ENCODE results near the gene SHMT2. TPM values are rescaled to one million over a fixed set of nuclear protein-coding genes. Genes with fewer than 3 reads are reported as not detected.

SHMT2 gene
- total and polyA plus RNA-seq, 2 donors (not counting 1 experiment from before 2014, with no cell fraction given): 154 to 380 TPM

DNA sequence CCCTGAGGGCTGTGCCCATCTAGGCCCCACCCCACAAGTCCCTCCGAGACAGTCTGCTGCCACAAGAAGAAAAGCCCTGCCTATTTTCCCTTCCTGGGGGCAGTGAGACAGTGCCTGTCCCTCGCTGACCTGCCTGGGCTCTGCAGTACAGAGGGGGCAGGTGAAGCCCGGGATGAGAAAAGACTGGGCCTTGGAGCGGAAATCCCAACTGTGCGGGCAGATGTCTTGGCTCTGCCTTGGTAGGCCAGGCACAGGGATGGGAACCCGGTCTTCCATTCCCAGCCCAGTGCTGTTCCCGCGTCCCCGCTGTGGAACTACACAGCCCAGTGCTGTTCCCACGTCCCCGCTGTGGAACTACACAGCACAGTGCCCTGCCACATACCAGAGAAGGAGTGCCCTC, 25.7 kb upstream of the SHMT2 start:
- Histone ChIP-seq H3K4me1 (ENCODE audit: control insufficient read depth, extremely low read depth, insufficient read depth, low read length) (no peaks in the 10 kb centered on the region), H3K9me3 (ENCODE audit: control insufficient read depth, insufficient read depth, low read depth, low read length) (no peaks in the 10 kb centered on the region), H3K79me2 (ENCODE audit: control insufficient read depth, insufficient read depth, low read length) (no peaks in the 10 kb centered on the region), H3K27ac (ENCODE audit: insufficient read depth, low read length) (no peak overlapping the region), H3K36me3 (ENCODE audit: control insufficient read depth, insufficient read depth, low read length) (peaks cover 78% of the 10 kb centered on the region), H2AFZ (ENCODE audit: low read length) (no peak overlapping the region), H3K9ac (ENCODE audit: insufficient read depth, low read length) (no peak overlapping the region), H3K4me2 (ENCODE audit: extremely low read depth, insufficient read depth, low read length) (no peak overlapping the region), H3K27me3 (ENCODE audit: control insufficient read depth, insufficient read depth, low read length) (no peaks in the 10 kb centered on the region), H3K4me3 (replicated peaks in 1 of 4; ENCODE audit: control extremely low read depth in 1 of 4, insufficient read depth in 1 of 4, low read depth in 3 of 4, low read length in 4 of 4) (no peak overlapping the region), H4K20me1 (ENCODE audit: control insufficient read depth, extremely low read depth, insufficient read depth, low read length) (no peaks in the 10 kb centered on the region)
- no peak for DNase-seq (ENCODE audit: low read depth in 2 of 2)
- TF ChIP-seq CTCF (conservative IDR thresholded peaks at IDR 0.05 in 1 of 2, IDR thresholded peaks at IDR 0.05 in 1 of 2; ENCODE audit: low read depth in 1 of 2, low read length in 2 of 2) (no peak), EZH2 (IDR thresholded peaks at IDR 0.05; ENCODE audit: low read length, missing control alignments) (no peak)

DNA sequence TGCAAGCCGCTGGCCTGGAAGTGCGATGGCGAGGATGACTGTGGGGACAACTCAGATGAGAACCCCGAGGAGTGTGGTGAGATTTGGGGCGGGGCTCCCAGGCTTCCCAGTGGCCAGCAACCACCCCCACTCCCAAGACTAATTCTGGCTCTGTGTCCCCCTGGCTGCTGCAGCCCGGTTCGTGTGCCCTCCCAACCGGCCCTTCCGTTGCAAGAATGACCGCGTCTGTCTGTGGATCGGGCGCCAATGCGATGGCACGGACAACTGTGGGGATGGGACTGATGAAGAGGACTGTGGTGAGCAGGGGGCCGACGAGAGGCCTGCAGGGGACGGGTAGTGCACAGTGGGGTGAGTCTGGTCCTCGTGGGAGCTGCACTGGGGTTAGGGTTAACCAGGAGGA, 25.1 kb upstream of the SHMT2 start:
- TF ChIP-seq EZH2 (IDR thresholded peaks at IDR 0.05; ENCODE audit: low read length, missing control alignments): no peak
- no peak for TF ChIP-seq CTCF (conservative IDR thresholded peaks at IDR 0.05 in 1 of 2, IDR thresholded peaks at IDR 0.05 in 1 of 2; ENCODE audit: low read depth in 1 of 2, low read length in 2 of 2)
- Histone ChIP-seq H3K36me3 (ENCODE audit: control insufficient read depth, insufficient read depth, low read length) (peaks cover 77% of the 10 kb centered on the region), H3K9me3 (ENCODE audit: control insufficient read depth, insufficient read depth, low read depth, low read length) (no peaks in the 10 kb centered on the region), H3K4me3 (replicated peaks in 1 of 4; ENCODE audit: control extremely low read depth in 1 of 4, insufficient read depth in 1 of 4, low read depth in 3 of 4, low read length in 4 of 4) (no peak overlapping the region), H3K27me3 (ENCODE audit: control insufficient read depth, insufficient read depth, low read length) (no peaks in the 10 kb centered on the region), H3K9ac (ENCODE audit: insufficient read depth, low read length) (no peak overlapping the region), H4K20me1 (ENCODE audit: control insufficient read depth, extremely low read depth, insufficient read depth, low read length) (no peaks in the 10 kb centered on the region), H3K4me2 (ENCODE audit: extremely low read depth, insufficient read depth, low read length) (no peak overlapping the region), H3K27ac (ENCODE audit: insufficient read depth, low read length) (no peak overlapping the region), H2AFZ (ENCODE audit: low read length) (no peak overlapping the region), H3K79me2 (ENCODE audit: control insufficient read depth, insufficient read depth, low read length) (no peaks in the 10 kb centered on the region), H3K4me1 (ENCODE audit: control insufficient read depth, extremely low read depth, insufficient read depth, low read length) (no peaks in the 10 kb centered on the region)
- no peak for DNase-seq (ENCODE audit: low read depth in 2 of 2)

DNA sequence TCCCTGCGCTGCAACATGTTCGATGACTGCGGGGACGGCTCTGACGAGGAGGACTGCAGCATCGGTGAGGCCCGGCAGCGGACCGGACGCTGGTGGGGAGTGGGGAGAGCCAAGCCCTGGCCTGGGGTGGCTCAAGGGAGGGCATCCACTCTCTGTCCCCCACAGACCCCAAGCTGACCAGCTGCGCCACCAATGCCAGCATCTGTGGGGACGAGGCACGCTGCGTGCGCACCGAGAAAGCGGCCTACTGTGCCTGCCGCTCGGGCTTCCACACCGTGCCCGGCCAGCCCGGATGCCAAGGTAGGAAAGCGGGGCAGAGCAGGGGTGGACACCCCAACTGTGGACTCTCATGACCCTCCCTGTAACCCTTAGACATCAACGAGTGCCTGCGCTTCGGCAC, 24.3 kb upstream of the SHMT2 start:
- Histone ChIP-seq H3K4me3 (replicated peaks in 1 of 4; ENCODE audit: control extremely low read depth in 1 of 4, insufficient read depth in 1 of 4, low read depth in 3 of 4, low read length in 4 of 4) (no peak overlapping the region), H3K27me3 (ENCODE audit: control insufficient read depth, insufficient read depth, low read length) (no peaks in the 10 kb centered on the region), H3K36me3 (ENCODE audit: control insufficient read depth, insufficient read depth, low read length) (peaks cover 77% of the 10 kb centered on the region), H2AFZ (ENCODE audit: low read length) (no peak overlapping the region), H3K9ac (ENCODE audit: insufficient read depth, low read length) (no peak overlapping the region), H4K20me1 (ENCODE audit: control insufficient read depth, extremely low read depth, insufficient read depth, low read length) (no peaks in the 10 kb centered on the region), H3K79me2 (ENCODE audit: control insufficient read depth, insufficient read depth, low read length) (no peaks in the 10 kb centered on the region), H3K9me3 (ENCODE audit: control insufficient read depth, insufficient read depth, low read depth, low read length) (no peaks in the 10 kb centered on the region), H3K4me2 (ENCODE audit: extremely low read depth, insufficient read depth, low read length) (no peak overlapping the region), H3K4me1 (ENCODE audit: control insufficient read depth, extremely low read depth, insufficient read depth, low read length) (no peaks in the 10 kb centered on the region), H3K27ac (ENCODE audit: insufficient read depth, low read length) (no peak overlapping the region)
- no peak for DNase-seq (ENCODE audit: low read depth in 2 of 2)
- TF ChIP-seq EZH2 (IDR thresholded peaks at IDR 0.05; ENCODE audit: low read length, missing control alignments) (no peak), CTCF (conservative IDR thresholded peaks at IDR 0.05 in 1 of 2, IDR thresholded peaks at IDR 0.05 in 1 of 2; ENCODE audit: low read depth in 1 of 2, low read length in 2 of 2) (no peak)
